GM18505 (cell line): ENCODE measurements around the gene DGKD.

Source experiments
- ATAC-seq: cut with Tn5 transposase; IDR thresholded peaks from one replicate; pipeline ENCODE4 v1.9.1; 2021; ENCODE audit not compliant: unreplicated experiment
- POLR2A ChIP-seq: IDR thresholded peaks from 4 replicates; pipeline ENCODE4 v1.6.1; 2011; ENCODE audit warnings: borderline replicate concordance; ENCODE audit not compliant: insufficient read depth, insufficient read length; ENCODE audit errors: extremely low read depth

DGKD gene

GRCh38 chr2:233470011-233470687 is 115.9 kb downstream of the DGKD start:
- no peak for ATAC-seq
- TF ChIP-seq POLR2A = no peak

GRCh38 chr2:233470839-233471238 is 116.5 kb downstream of the DGKD start:
- no peak for TF ChIP-seq POLR2A
- ATAC-seq = no peak

GRCh38 chr2:233471291-233472035 is 117.2 kb downstream of the DGKD start:
- ATAC-seq = no peak
- TF ChIP-seq POLR2A = no peak

- no peak for TF ChIP-seq POLR2A
- no peak for ATAC-seq
Measured at GRCh38 chr2:233473386-233473791, 119.1 kb downstream of the DGKD start.

- ATAC-seq = no peak
- no peak for TF ChIP-seq POLR2A
Measured at GRCh38 chr2:233473878-233474277, 119.6 kb downstream of the DGKD start.

GRCh38 chr2:233474308-233475160 is 120.2 kb downstream of the DGKD start:
- TF ChIP-seq POLR2A = no peak
- no peak for ATAC-seq

GRCh38 chr2:233476063-233476410 is 121.7 kb downstream of the DGKD start:
- no peak for TF ChIP-seq POLR2A
- no peak for ATAC-seq

- no peak for TF ChIP-seq POLR2A
- no peak for ATAC-seq
Measured at GRCh38 chr2:233476651-233477547, 122.6 kb downstream of the DGKD start.

GRCh38 chr2:233477548-233478433 is 123.5 kb downstream of the DGKD start:
- ATAC-seq = no peak
- no peak for TF ChIP-seq POLR2A

- ATAC-seq = no peak
- TF ChIP-seq POLR2A = no peak
Measured at GRCh38 chr2:233479616-233480489, 125.6 kb downstream of the DGKD start.
